Measurements from ENCODE around the gene ADGRB2.

- TF ChIP-seq EZH2phosphoT487 (IDR thresholded peaks at IDR 0.05; ENCODE audit: borderline replicate concordance): no peak
- TF ChIP-seq CTCF (conservative IDR thresholded peaks at IDR 0.05; ENCODE audit: low read length): no peak
Measured at GRCh38 chr1:31771891-31772668, 7.9 kb upstream of the ADGRB2 start.

All from Loucy (cell line).